NK-92 (cell line): Measurements from ENCODE around the gene SORD.

ENCODE experiments used
- DNase-seq: peaks from one replicate; lab custom pipeline; 2025; ENCODE audit not compliant: unreplicated experiment; lab: John Stamatoyannopoulos, UW

Gene SORD

DNA sequence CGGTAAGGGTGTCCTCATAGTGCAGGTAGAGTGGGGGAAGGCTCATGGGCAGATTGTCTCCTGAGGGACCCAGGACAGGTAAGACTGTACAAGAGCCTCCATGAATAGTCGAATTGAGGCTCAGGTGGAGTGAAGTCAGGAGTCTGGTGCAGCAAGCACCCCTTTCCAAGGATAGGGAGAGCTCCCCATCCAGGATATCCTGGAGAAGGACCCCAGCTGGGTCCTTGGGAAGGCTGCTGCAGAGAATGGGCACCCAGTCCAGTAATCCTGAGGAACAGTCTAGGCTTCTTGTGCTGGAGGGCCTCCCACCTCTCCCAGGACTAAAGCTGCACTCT is 91.7 kb downstream of the SORD start:
- DNase-seq, result no peak

- DNase-seq, result no peak
These were observed 92.4 kb downstream of the SORD start for GRCh38 chr15:45115312-45115820.

- no peak for DNase-seq
These were observed 93.0 kb downstream of the SORD start for GRCh38 chr15:45116006-45116481.

GRCh38 chr15:45116482-45117307 is 93.7 kb downstream of the SORD start:
- DNase-seq, result no peak

DNA sequence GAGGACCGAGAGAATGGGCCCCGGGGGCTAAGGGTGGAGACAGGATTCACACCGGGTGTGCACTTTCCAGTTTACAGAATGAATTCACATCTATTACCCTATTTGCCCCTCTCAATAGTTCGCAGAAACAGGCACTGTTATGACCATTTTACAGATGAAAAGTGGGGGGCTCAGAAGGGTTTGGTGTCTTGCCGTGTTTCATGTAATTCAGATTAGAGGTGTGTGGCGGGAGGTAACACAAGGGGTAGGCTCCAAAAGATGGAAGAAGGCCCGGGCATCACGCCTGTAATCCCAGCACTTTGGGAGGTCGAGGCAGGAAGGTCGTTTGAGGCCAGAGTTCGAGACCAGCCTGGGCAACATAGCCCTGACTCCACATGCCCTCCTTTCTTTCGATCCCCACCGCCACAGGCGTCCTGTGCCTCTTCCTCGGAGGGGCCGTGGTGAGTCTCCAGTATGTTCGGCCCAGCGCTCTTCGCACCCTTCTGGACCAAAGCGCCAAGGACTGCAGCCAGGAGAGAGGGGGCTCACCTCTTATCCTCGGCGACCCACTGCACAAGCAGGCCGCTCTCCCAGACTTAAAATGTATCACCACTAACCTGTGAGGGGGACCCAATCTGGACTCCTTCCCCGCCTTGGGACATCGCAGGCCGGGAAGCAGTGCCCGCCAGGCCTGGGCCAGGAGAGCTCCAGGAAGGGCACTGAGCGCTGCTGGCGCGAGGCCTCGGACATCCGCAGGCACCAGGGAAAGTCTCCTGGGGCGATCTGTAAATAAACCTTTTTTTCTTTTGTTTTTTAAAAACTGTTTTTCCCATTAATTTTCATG is 94.5 kb downstream of the SORD start:
- no peak for DNase-seq

- DNase-seq, result no peak
These were observed 95.2 kb downstream of the SORD start for GRCh38 chr15:45118131-45118588.

DNA sequence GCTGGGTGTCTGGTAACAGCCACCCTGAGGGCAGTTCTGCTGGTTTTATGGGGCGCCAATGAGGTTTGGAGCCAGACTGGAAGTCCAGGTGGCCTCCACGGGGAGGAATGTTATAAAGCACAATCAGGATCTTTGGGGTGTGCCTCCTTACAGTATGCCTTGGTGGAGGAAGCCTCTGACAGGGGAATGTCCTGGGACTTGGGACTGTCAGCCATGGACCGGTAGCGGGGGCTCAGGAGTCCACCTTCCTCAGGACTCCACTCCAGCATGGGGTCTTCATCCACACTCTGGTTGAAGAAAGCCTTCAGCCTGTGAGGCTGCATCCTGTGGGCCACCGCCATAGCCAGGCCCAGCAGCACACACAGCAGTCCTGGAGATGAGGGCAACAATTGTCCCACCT is 96.0 kb downstream of the SORD start:
- no peak for DNase-seq

- DNase-seq, result no peak
These were observed 97.3 kb downstream of the SORD start for GRCh38 chr15:45120081-45120972.

DNA sequence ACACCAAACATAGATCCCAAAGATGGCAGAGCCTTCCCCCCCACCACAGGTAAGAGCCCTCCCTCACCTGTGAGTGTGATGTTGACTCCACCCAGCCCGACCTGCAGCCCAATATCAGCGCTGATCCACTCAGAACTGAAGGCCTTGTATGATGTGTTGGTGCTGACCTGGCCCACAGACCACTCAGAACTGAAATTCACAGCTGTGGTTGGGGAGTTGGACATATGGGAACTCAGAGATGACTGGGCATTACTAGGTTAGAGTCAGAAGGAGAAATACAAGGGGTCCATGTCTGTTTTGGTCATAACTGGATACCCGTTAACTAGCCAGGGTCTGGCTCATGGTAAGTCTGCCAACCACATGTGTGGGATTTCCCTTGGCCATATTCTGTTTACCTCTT is 98.0 kb downstream of the SORD start:
- no peak for DNase-seq

DNA sequence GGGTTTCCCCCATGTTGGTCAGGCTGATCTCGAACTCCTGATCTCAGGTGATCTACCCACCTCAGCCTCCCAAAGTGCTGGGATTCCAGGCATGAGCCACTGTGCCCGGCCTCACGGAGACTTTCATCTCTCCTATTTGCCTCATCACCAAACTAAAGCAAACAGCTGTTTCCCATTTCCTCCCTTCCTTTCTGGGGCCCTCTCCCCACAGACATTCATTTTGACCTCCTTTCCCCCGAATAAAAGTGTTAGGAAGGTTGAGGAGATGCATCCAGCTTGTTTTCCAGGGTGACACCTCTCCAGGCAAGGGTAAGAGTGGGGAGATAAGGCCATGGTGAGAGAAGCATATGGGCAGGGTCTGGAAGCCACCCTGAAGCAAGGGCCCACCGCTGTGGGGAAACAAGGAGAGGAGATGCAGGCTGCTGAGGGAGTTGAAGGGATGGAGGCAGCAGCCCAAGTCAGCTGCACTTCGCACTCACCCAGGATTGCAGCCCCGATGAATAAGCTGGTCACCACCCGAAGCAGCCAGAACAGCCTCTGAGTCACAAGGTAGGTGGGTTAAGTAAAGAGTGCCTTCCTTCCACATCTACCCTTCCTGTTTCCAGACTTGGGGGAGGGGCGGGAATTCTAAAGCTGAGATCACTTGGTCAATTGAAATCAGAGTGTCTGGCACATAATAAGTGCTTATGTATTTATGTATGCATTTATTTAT is 98.9 kb downstream of the SORD start:
- no peak for DNase-seq

- DNase-seq, result no peak
These were observed 99.7 kb downstream of the SORD start for GRCh38 chr15:45122719-45123118.

- DNase-seq, result no peak
These were observed 100.4 kb downstream of the SORD start for GRCh38 chr15:45123397-45123796.

DNA sequence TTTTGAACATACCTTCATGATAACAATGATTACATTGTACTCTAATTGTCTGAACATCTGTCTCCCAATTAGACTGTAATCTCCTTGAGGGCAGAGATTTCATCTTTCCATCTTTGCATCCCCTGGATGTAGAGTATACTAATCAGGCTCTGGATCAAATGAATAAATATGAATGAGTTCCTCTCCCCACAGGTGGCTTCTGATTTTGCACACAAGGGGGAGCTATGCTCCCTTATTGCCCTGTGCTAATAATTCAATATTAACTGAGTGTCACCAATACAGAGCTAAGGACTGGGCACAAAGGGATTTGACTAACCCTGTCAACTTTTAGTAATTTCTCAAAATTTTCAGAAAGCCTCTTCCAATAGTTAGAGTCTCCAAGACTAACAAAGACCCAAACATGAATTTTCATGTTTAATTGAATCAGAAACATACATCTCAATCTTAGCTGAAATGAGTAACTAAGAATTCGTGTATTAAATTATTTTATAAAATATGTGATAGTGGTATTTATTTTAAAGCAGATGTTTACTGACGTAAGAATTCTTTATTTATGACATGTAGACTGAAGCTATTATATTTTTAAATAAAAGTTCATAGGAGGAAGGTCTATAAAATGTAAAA is 103.7 kb downstream of the SORD start:
- DNase-seq, result no peak
